RPMI8226 (cell line): ENCODE results near the gene PPFIA1.
"Not testable (repeated sequence)": the region's sequence is repeated elsewhere in the genome, so short reads cannot be mapped to it uniquely, and the experiment has no call there.

Experiments
- DNase-seq: peaks from one replicate; pipeline ENCODE4 v3.0.0-alpha.2; 2015

PPFIA1 gene

GRCh38 chr11:70364178-70364577 is 93.7 kb downstream of the PPFIA1 start:
- DNase-seq: no peak

DNA sequence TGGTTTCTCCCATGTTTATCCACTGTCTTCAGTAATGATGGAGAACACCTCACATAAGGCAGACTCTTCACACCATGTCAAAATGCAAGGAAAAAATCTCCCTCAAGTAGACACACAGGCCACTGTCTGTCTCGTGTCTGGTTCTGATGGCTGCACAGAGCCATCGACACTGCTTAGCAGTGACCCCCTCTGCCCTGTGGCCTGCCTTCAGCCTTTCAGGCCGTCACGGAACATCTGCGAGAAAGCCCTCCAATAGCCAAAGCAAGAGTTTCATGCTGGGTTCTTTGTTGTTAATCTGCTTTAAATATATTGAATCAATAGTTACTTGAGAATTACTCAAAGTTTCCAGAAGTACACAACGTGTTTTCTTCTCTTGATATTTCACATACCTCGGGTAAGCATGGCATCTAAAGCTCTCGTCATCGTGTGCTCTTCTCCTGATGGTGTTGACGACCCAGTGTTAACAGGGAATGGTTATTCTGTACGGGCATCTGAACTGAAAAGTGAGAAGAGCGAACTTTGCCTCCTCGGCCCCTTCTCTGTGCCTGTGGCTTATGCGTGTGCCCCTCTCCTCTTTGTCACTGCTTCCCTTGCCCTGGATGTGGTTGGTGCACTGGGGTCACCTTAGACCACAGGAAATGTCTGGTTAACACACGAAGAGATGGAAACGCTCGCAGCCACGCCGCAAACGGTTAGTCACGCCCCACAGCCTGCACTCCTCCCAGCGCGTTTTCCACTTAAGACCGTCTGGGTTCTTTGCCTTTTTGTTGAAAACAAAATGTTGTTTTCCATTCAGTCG is 94.5 kb downstream of the PPFIA1 start:
- no peak for DNase-seq

- DNase-seq: no peak
These were observed 95.0 kb downstream of the PPFIA1 start for GRCh38 chr11:70365544-70365927.

DNA sequence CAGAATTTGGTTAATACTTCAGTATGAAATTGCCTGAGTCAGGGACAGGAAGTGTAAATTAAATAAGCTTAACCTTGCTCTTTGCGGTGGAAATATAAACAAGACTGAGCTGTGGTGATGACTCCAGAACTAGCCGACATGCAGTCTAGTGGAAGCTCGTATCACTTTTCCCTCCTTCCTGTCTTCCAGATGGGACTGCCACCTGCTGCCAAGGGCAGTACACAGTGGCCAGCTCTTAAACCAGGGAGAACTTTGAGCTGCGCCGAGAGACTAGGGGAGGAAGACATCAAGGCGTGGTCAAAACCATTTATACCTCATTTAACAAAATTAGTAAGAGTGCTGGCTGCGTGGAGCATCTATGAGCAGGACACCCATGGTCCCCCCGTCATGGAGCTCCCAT is 96.6 kb downstream of the PPFIA1 start:
- DNase-seq: no peak

- no peak for DNase-seq
These were observed 98.5 kb downstream of the PPFIA1 start for GRCh38 chr11:70368961-70369360.

DNA sequence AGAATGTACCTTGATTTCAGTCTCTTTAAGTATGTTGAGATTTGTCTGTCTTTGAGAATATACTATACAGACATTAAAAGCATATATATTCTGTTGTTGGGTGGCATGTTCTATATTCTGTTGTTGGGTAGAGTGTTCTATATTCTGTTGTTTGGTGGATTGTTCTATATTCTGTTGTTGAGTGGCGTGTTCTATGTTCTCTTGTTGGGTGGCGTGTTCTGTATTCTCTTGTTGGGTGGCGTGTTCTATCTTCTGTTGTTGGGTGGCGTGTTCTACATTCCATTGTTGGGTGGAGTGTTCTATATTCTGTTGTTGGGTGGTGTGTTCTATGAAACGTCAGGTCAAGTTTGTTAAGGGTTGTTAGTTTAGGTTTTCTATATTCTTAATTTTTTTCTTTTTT is 100.8 kb downstream of the PPFIA1 start:
- DNase-seq: no peak

DNA sequence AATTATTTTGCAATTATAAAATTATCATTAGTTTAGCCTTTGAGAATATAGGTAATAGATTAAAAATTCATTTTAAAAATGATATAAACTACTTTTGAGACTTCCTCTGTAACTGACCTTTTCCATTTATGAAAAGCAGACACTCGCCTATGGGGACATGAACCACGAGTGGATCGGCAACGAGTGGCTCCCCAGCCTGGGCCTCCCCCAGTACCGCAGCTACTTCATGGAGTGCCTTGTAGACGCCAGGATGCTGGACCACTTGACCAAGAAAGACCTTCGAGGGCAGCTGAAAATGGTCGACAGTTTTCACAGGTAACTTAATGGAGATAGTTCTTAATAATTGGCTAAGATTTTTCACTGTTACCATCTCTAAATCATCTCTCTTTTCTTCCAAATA is 101.6 kb downstream of the PPFIA1 start:
- DNase-seq: no peak

GRCh38 chr11:70376621-70377020 is 106.1 kb downstream of the PPFIA1 start:
- no peak for DNase-seq

- no peak for DNase-seq
These were observed 107.2 kb downstream of the PPFIA1 start for GRCh38 chr11:70377645-70378044.

- no peak for DNase-seq
These were observed 108.1 kb downstream of the PPFIA1 start for GRCh38 chr11:70378506-70379134.

DNA sequence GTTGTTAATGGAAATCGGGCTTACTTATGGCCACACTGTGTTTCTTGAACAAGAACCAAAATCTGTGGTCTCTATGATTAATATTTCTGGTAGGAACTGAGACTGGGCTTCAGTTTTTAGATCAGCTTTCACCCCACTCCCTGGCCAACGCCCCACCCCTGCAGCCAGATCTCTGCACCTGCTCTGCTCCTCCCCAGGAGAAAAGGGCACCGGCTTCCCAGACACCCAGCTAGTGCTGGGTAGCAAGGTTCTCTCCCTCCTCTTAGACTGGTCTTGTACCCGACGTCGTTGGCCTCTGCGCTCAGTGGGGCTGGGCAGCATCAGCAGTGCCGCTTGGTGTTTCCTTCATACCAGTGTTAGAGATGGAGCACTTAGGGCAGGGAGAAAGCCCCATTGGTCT is 110.9 kb downstream of the PPFIA1 start:
- no peak for DNase-seq

GRCh38 chr11:70381872-70382861 is 111.7 kb downstream of the PPFIA1 start:
- no peak for DNase-seq

GRCh38 chr11:70383664-70384565 is 113.4 kb downstream of the PPFIA1 start:
- DNase-seq: no peak

GRCh38 chr11:70384566-70385152 is 114.2 kb downstream of the PPFIA1 start:
- no peak for DNase-seq

GRCh38 chr11:70387564-70387963 is 117.1 kb downstream of the PPFIA1 start:
- DNase-seq: no peak

GRCh38 chr11:70389201-70389600 is 118.7 kb downstream of the PPFIA1 start:
- DNase-seq: no peak

GRCh38 chr11:70390882-70391281 is 120.4 kb downstream of the PPFIA1 start:
- DNase-seq: not testable (repeated sequence)

GRCh38 chr11:70394211-70394950 is 123.9 kb downstream of the PPFIA1 start:
- DNase-seq: no peak

- DNase-seq: no peak
These were observed 127.0 kb downstream of the PPFIA1 start for GRCh38 chr11:70397336-70397982.

- peak; percentile 80 for DNase-seq
These were observed 127.7 kb downstream of the PPFIA1 start, which contains the start of gene CTTN for GRCh38 chr11:70397983-70398833. Gene CTTN, plus strand, starts transcription at chr11:70398529. Its CDS starts 8,769 bp downstream, at chr11:70407298.
